ENCODE data around the gene PUS1.

PUS1 gene

GRCh38 chr12:131979606-131980005 lies 50.5 kb downstream of the PUS1 start:
- H3K9ac ChIP-seq: no peak overlapping the region
- H3K9me3 ChIP-seq (ENCODE audit: control insufficient read depth, low read length): no peaks in the 10 kb centered on the region
- peaks cover 31% of the 10 kb centered on the region for H3K79me2 ChIP-seq
- no peaks in the 10 kb centered on the region for H3K4me1 ChIP-seq
- no peaks in the 10 kb centered on the region for H3K36me3 ChIP-seq (ENCODE audit: control insufficient read depth, insufficient read depth, low read length)
- no peaks in the 10 kb centered on the region for H3K27me3 ChIP-seq (ENCODE audit: control insufficient read depth, insufficient read depth, low read length)
- no peak overlapping the region for H3K4me2 ChIP-seq (ENCODE audit: low read length)
- no peak overlapping the region for H3K4me3 ChIP-seq (ENCODE audit: low read depth, low read length)
- H3K27ac ChIP-seq: no peak overlapping the region
- H2AFZ ChIP-seq: no peak overlapping the region
- TF ChIP-seq, protein P1, sequence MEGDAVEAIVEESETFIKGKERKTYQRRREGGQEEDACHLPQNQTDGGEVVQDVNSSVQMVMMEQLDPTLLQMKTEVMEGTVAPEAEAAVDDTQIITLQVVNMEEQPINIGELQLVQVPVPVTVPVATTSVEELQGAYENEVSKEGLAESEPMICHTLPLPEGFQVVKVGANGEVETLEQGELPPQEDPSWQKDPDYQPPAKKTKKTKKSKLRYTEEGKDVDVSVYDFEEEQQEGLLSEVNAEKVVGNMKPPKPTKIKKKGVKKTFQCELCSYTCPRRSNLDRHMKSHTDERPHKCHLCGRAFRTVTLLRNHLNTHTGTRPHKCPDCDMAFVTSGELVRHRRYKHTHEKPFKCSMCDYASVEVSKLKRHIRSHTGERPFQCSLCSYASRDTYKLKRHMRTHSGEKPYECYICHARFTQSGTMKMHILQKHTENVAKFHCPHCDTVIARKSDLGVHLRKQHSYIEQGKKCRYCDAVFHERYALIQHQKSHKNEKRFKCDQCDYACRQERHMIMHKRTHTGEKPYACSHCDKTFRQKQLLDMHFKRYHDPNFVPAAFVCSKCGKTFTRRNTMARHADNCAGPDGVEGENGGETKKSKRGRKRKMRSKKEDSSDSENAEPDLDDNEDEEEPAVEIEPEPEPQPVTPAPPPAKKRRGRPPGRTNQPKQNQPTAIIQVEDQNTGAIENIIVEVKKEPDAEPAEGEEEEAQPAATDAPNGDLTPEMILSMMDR (IDR thresholded peaks at IDR 0.05): no peak

GRCh38 chr12:131980263-131980662 lies 51.2 kb downstream of the PUS1 start:
- TF ChIP-seq, protein P1 (IDR thresholded peaks at IDR 0.05): no peak
- Histone ChIP-seq H3K4me3 (ENCODE audit: low read depth, low read length) (no peak overlapping the region), H3K36me3 (ENCODE audit: control insufficient read depth, insufficient read depth, low read length) (no peaks in the 10 kb centered on the region)

GRCh38 chr12:131981388-131981787 lies 52.3 kb downstream of the PUS1 start:
- no peak overlapping the region for H2AFZ ChIP-seq
- no peak overlapping the region for H3K27ac ChIP-seq
- TF ChIP-seq, protein P1 (IDR thresholded peaks at IDR 0.05): no peak
- peaks cover 16% of the 10 kb centered on the region for H3K79me2 ChIP-seq
- H3K36me3 ChIP-seq (ENCODE audit: control insufficient read depth, insufficient read depth, low read length): no peaks in the 10 kb centered on the region
- H3K27me3 ChIP-seq (ENCODE audit: control insufficient read depth, insufficient read depth, low read length): no peaks in the 10 kb centered on the region
- H3K9ac ChIP-seq: no peak overlapping the region
- no peak overlapping the region for H3K4me2 ChIP-seq (ENCODE audit: low read length)
- no peak overlapping the region for H3K4me3 ChIP-seq (ENCODE audit: low read depth, low read length)
- H3K9me3 ChIP-seq (ENCODE audit: control insufficient read depth, low read length): no peaks in the 10 kb centered on the region
- no peaks in the 10 kb centered on the region for H3K4me1 ChIP-seq

More at GRCh38 chr12:131980263-131980662, 51.2 kb downstream of the PUS1 start:
- H2AFZ ChIP-seq: no peak overlapping the region
- no peaks in the 10 kb centered on the region for H3K9me3 ChIP-seq (ENCODE audit: control insufficient read depth, low read length)
- H3K4me1 ChIP-seq: no peaks in the 10 kb centered on the region
- no peak overlapping the region for H3K9ac ChIP-seq
- H3K27me3 ChIP-seq (ENCODE audit: control insufficient read depth, insufficient read depth, low read length): no peaks in the 10 kb centered on the region
- no peak overlapping the region for H3K27ac ChIP-seq
- peaks cover 26% of the 10 kb centered on the region for H3K79me2 ChIP-seq
- H3K4me2 ChIP-seq (ENCODE audit: low read length): no peak overlapping the region

GRCh38 chr12:131982041-131982440 lies 53.0 kb downstream of the PUS1 start:
- Histone ChIP-seq H3K27ac (no peak overlapping the region), H3K9ac (no peak overlapping the region), H3K4me2 (ENCODE audit: low read length) (no peak overlapping the region), H3K4me1 (no peaks in the 10 kb centered on the region), H3K9me3 (ENCODE audit: control insufficient read depth, low read length) (no peaks in the 10 kb centered on the region), H3K79me2 (peaks cover 13% of the 10 kb centered on the region), H3K4me3 (ENCODE audit: low read depth, low read length) (no peak overlapping the region), H3K27me3 (ENCODE audit: control insufficient read depth, insufficient read depth, low read length) (no peaks in the 10 kb centered on the region), H2AFZ (no peak overlapping the region), H3K36me3 (ENCODE audit: control insufficient read depth, insufficient read depth, low read length) (no peaks in the 10 kb centered on the region)
- TF ChIP-seq, protein P1 (IDR thresholded peaks at IDR 0.05): no peak

DNA sequence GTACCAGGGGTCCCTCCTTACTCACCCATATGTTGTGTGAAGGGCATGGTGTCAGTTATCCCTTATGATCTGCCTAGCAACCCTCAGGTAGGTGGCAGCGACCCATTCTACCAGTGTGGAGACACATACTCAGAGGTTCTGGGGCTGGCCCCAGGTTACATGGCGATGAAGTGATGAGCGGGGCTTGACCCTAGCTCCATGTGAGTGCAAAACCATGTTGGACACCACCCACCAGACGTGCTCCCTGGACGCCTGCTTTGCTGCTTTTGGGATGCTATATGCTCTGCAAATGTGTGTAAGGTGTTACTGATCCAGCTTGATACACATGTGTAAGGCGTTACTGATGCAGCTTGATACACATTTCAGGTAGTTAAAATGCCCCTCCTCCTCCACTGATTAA lies 54.0 kb downstream of the PUS1 start:
- H3K4me1 ChIP-seq: no peaks in the 10 kb centered on the region
- TF ChIP-seq, protein P1 (IDR thresholded peaks at IDR 0.05): no peak
- H3K4me3 ChIP-seq (ENCODE audit: low read depth, low read length): no peak overlapping the region
- H2AFZ ChIP-seq: no peak overlapping the region
- H3K4me2 ChIP-seq (ENCODE audit: low read length): no peak overlapping the region
- no peaks in the 10 kb centered on the region for H3K36me3 ChIP-seq (ENCODE audit: control insufficient read depth, insufficient read depth, low read length)
- no peaks in the 10 kb centered on the region for H3K27me3 ChIP-seq (ENCODE audit: control insufficient read depth, insufficient read depth, low read length)
- H3K9ac ChIP-seq: no peak overlapping the region
- H3K9me3 ChIP-seq (ENCODE audit: control insufficient read depth, low read length): no peaks in the 10 kb centered on the region
- peaks cover 12% of the 10 kb centered on the region for H3K79me2 ChIP-seq
- no peak overlapping the region for H3K27ac ChIP-seq
